HCT116 (cell line): ENCODE measurements around the gene RNF212. TPM values are rescaled to one million over a fixed set of nuclear protein-coding genes. Genes with fewer than 3 reads are reported as not detected.

Experiments
- ATAC-seq: fragments of 200-7000 bp; cut with Tn5 transposase; 2 replicates; pipeline ENCODE4 v1.9.1; 2020; ENCODE audit warnings: mild to moderate bottlenecking, moderate library complexity
- BruUV-seq: library from RNA; stranded (reverse); fragments of 400-500 nt; replicated peaks from 2 replicates; lab custom pipeline; 2021; lab: Mats Ljungman, UMichigan
- CTCF ChIA-PET: fragments of 300-600 bp; sonication (Branson Sonifier 250); formaldehyde crosslinking; loops from one replicate; lab custom pipeline; 2021; ENCODE audit warnings: antibody characterized with exemption; lab: Charles Lee
- POLR2A ChIA-PET: fragments of 300-600, 350-600 bp; sonication (Branson Sonifier 250); formaldehyde crosslinking; loops from one replicate; lab custom pipeline; 2021; ENCODE audit warnings: antibody characterized with exemption; lab: Charles Lee
- RAD21 ChIA-PET, 2 experiments: fragments of 300-600 bp; sonication (Branson Sonifier 250); formaldehyde crosslinking; loops; one replicate each; lab custom pipeline; 2023; ENCODE audit warnings: low total read pairs in 2 of 2; ENCODE audit not compliant: uncharacterized antibody in 2 of 2, unreplicated experiment in 2 of 2, low non-redundant PET in 1 of 2; lab: Charles Lee
- DNase-seq: peaks from one replicate; pipeline ENCODE4 v3.0.0-alpha.2; 2010; ENCODE audit warnings: low read depth, low spot score
- H2AFZ ChIP-seq: fragments of 200-600 bp; shearing (Covaris generic), sonication (generic); 2 replicates; pipeline ENCODE4 v1.6.1; 2017; ENCODE audit warnings: low read depth, mixed run types, mixed read lengths, antibody characterized with exemption, low read length; ENCODE audit not compliant: poor library complexity, severe bottlenecking
- H3K27ac ChIP-seq: 2 replicates; pipeline ENCODE4 v1.5.1; 2012; ENCODE audit warnings: low read depth, low read length
- H3K27me3 ChIP-seq: fragments of 200-600 bp; sonication (generic); 2 replicates; pipeline ENCODE4 v1.6.1; 2016; ENCODE audit warnings: mixed run types, low read length, mixed read lengths; ENCODE audit not compliant: insufficient read depth
- H3K36me3 ChIP-seq, 2 experiments: fragments of 200-500 bp in 1 of 2; fragments of 200-600 bp in 1 of 2; sonication (Bioruptor generic) in 1 of 2; sonication (generic) in 1 of 2; 2 replicates each; pipeline versions ENCODE4 v1.5.1 to v1.6.1; 2014 to 2016; ENCODE audit warnings: low read length in 2 of 2, inconsistent platforms in 1 of 2, mixed read lengths in 1 of 2, mixed run types in 1 of 2; ENCODE audit not compliant: insufficient read depth in 2 of 2, control insufficient read depth in 1 of 2
- H3K4me1 ChIP-seq, 2 experiments: fragments of 200-600 bp in 1 of 2; sonication (generic) in 1 of 2; 2 replicates each; pipeline versions ENCODE4 v1.5.1 to v1.6.1; 2012 to 2017; ENCODE audit warnings: low read length in 2 of 2, inconsistent platforms in 1 of 2, mild to moderate bottlenecking in 1 of 2, mixed read lengths in 1 of 2, mixed run types in 1 of 2, moderate library complexity in 1 of 2; ENCODE audit not compliant: insufficient read depth in 2 of 2, control insufficient read depth in 1 of 2
- H3K4me2 ChIP-seq: fragments of 200-600 bp; sonication (generic); 2 replicates; pipeline ENCODE4 v1.6.1; 2017; ENCODE audit warnings: mixed run types, low read length, mixed read lengths
- H3K4me3 ChIP-seq, 2 experiments: fragments of 200-600 bp in 1 of 2; sonication (generic) in 1 of 2; replicated peaks in 1 of 2; 2 replicates each; pipeline ENCODE4 v1.5.1; 2011 to 2016; ENCODE audit warnings: low read length in 2 of 2, control low read depth in 1 of 2, low read depth in 1 of 2, mild to moderate bottlenecking in 1 of 2, mixed read lengths in 1 of 2, mixed run types in 1 of 2
- H3K79me2 ChIP-seq: fragments of 200-600 bp; sonication (generic); 2 replicates; pipeline ENCODE4 v1.6.1; 2017; ENCODE audit warnings: mild to moderate bottlenecking, mixed run types, low read length, moderate library complexity, mixed read lengths; ENCODE audit not compliant: insufficient read depth
- H3K9ac ChIP-seq: fragments of 200-600 bp; sonication (generic); 2 replicates; pipeline ENCODE4 v1.6.1; 2016; ENCODE audit warnings: low read length, mixed read lengths
- H3K9me2 ChIP-seq: fragments of 200-600 bp; sonication (generic), shearing (Covaris generic); 2 replicates; pipeline ENCODE4 v1.6.1; 2017; ENCODE audit warnings: mixed run types, mild to moderate bottlenecking, moderate library complexity; ENCODE audit not compliant: insufficient read depth
- H3K9me3 ChIP-seq, 2 experiments: fragments of 200-500 bp in 1 of 2; fragments of 200-600 bp in 1 of 2; sonication (Bioruptor generic) in 1 of 2; sonication (generic) in 1 of 2; 2 replicates each; pipeline ENCODE4 v1.6.1; 2014 to 2017; ENCODE audit warnings: low read length in 2 of 2, mixed read lengths in 2 of 2, inconsistent platforms in 1 of 2, low read depth in 1 of 2, mild to moderate bottlenecking in 1 of 2, mixed run types in 1 of 2, moderate library complexity in 1 of 2; ENCODE audit not compliant: control insufficient read depth in 1 of 2, insufficient read depth in 1 of 2
- H4K20me1 ChIP-seq: fragments of 200-600 bp; sonication (generic), shearing (Covaris generic); 2 replicates; pipeline ENCODE4 v1.6.1; 2017; ENCODE audit warnings: mixed run types, mild to moderate bottlenecking, moderate library complexity; ENCODE audit not compliant: insufficient read depth
- ATF3 ChIP-seq: IDR thresholded peaks from 2 replicates; pipeline ENCODE4 v1.6.1; 2012
- CBX3 ChIP-seq: IDR thresholded peaks from 2 replicates; pipeline ENCODE4 v1.6.1; 2012; ENCODE audit warnings: low read depth
- CEBPB ChIP-seq: IDR thresholded peaks from 2 replicates; pipeline ENCODE4 v1.6.1; 2012; ENCODE audit warnings: low read depth
- CTCF ChIP-seq, 3 experiments: fragments of 200-600 bp in 1 of 3; sonication (generic) in 1 of 3; IDR thresholded peaks in 2 of 3; conservative IDR thresholded peaks in 1 of 3; 2 replicates each; pipeline ENCODE4 v1.5.1; 2012 to 2017; ENCODE audit warnings: low read depth in 2 of 3, low read length in 2 of 3, antibody characterized with exemption in 1 of 3, borderline replicate concordance in 1 of 3, control low read depth in 1 of 3, mild to moderate bottlenecking in 1 of 3, mixed read lengths in 1 of 3, mixed run types in 1 of 3, moderate library complexity in 1 of 3; ENCODE audit not compliant: insufficient read depth in 1 of 3
- EGR1 ChIP-seq: IDR thresholded peaks from 2 replicates; pipeline ENCODE4 v1.6.1; 2012; ENCODE audit warnings: low read depth
- ELF1 ChIP-seq: IDR thresholded peaks from 2 replicates; pipeline ENCODE4 v1.6.1; 2012; ENCODE audit warnings: low read depth, borderline replicate concordance
- EZH2phosphoT487 ChIP-seq: fragments of 200-600 bp; IDR thresholded peaks from 2 replicates; pipeline ENCODE4 v1.6.1; 2018; ENCODE audit warnings: antibody characterized with exemption, borderline replicate concordance
- JUND ChIP-seq: IDR thresholded peaks from 2 replicates; pipeline ENCODE4 v1.6.1; 2012
- MAX ChIP-seq: IDR thresholded peaks from 2 replicates; pipeline ENCODE4 v1.6.1; 2012
- POLR2AphosphoS5 ChIP-seq: IDR thresholded peaks from 2 replicates; pipeline ENCODE4 v1.6.1; 2011; ENCODE audit warnings: mild to moderate bottlenecking, low read depth, low read length, moderate library complexity
- SIN3A ChIP-seq: IDR thresholded peaks from 2 replicates; pipeline ENCODE4 v1.6.1; 2012; ENCODE audit warnings: low read depth
- SP1 ChIP-seq: IDR thresholded peaks from 2 replicates; pipeline ENCODE4 v1.6.1; 2012; ENCODE audit warnings: low read depth
- TCF7L2 ChIP-seq: IDR thresholded peaks from 2 replicates; pipeline ENCODE4 v1.7.0; 2011; ENCODE audit warnings: borderline replicate concordance, inconsistent platforms; ENCODE audit not compliant: insufficient read depth, insufficient read length; ENCODE audit errors: extremely low read depth
- YY1 ChIP-seq: IDR thresholded peaks from 2 replicates; pipeline ENCODE4 v1.6.1; 2011; ENCODE audit warnings: low read length, low read depth, moderate library complexity, mild to moderate bottlenecking; ENCODE audit not compliant: insufficient replicate concordance; ENCODE audit errors: extremely low read depth
- ZFX ChIP-seq: fragments of 450-650 bp; IDR thresholded peaks from 2 replicates; pipeline ENCODE4 v1.6.1; 2017
- intact Hi-C: fragments of 100-400 bp; cut with micrococcal nuclease; formaldehyde crosslinking; loops from 2 replicates; pipeline ENCODE4 v1.10.0; 2022
- total RNA-seq: library from RNA; stranded (reverse); gene quantifications from one replicate; pipeline ENCODE4 v1.2.1, GENCODE V29; 2021; ENCODE audit not compliant: unreplicated experiment
- TF ChIP-seq, protein P1 (sequence below): IDR thresholded peaks from 2 replicates; pipeline ENCODE4 v1.6.1; 2012; ENCODE audit warnings: low read depth

The RNF212 gene
- total RNA-seq, 1 experiment from 2014 or later, result not detected

GRCh38 chr4:1074077-1074476 lies 39.3 kb downstream of the RNF212 start (continued):
- TF ChIP-seq CTCF (IDR thresholded peaks at IDR 0.05 in 2 of 3, conservative IDR thresholded peaks at IDR 0.05 in 1 of 3; ENCODE audit: borderline replicate concordance in 1 of 3, insufficient read depth in 1 of 3, low read depth in 2 of 3, low read length in 2 of 3) (no peak), POLR2AphosphoS5 (no peak), CBX3 (no peak), YY1 (no peak), ZFX (no peak)
- TF ChIP-seq, protein P1, sequence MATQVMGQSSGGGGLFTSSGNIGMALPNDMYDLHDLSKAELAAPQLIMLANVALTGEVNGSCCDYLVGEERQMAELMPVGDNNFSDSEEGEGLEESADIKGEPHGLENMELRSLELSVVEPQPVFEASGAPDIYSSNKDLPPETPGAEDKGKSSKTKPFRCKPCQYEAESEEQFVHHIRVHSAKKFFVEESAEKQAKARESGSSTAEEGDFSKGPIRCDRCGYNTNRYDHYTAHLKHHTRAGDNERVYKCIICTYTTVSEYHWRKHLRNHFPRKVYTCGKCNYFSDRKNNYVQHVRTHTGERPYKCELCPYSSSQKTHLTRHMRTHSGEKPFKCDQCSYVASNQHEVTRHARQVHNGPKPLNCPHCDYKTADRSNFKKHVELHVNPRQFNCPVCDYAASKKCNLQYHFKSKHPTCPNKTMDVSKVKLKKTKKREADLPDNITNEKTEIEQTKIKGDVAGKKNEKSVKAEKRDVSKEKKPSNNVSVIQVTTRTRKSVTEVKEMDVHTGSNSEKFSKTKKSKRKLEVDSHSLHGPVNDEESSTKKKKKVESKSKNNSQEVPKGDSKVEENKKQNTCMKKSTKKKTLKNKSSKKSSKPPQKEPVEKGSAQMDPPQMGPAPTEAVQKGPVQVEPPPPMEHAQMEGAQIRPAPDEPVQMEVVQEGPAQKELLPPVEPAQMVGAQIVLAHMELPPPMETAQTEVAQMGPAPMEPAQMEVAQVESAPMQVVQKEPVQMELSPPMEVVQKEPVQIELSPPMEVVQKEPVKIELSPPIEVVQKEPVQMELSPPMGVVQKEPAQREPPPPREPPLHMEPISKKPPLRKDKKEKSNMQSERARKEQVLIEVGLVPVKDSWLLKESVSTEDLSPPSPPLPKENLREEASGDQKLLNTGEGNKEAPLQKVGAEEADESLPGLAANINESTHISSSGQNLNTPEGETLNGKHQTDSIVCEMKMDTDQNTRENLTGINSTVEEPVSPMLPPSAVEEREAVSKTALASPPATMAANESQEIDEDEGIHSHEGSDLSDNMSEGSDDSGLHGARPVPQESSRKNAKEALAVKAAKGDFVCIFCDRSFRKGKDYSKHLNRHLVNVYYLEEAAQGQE, result no peak

DNA sequence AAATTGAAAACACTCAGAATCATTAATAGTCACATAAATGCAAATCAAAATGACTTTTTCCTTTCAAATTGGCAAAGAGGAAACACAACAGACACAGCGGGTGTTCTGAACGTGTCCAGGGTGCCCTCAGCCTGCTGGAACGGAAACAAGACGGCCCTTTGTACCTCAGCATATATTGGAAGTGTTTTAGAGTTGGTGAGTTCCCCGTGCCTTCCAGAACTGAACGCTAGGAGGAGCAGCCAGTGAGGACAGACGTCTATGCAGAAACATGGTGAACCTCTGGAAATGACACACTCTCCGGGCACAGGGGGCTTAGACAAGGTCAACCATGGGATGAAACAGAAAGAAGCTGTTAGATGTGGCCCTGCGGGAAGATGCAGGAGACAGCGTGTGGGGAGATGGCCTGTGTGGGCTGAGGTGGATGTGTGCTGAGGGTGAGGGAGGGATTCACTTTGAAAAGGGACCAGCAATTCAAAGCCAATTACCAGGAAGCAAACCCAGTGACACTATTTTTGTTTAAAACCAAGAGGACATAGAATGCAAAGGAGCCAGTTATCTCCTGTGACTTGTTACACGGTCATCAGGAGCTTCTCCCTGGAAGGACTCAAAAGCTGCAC lies 40.4 kb downstream of the RNF212 start:
- DNase-seq (peak; percentile 71), ATAC-seq (peak; percentile 99)
- Histone ChIP-seq H2AFZ (peak overlapping the region; percentile 87), H3K79me2 (no peaks in the 10 kb centered on the region), H3K4me2 (peak overlapping the region; percentile 49), H3K9me3 (no peaks in the 10 kb centered on the region), H3K36me3 (no peaks in the 10 kb centered on the region), H3K4me3 (no peak overlapping the region), H3K27ac (no peak overlapping the region), H4K20me1 (no peaks in the 10 kb centered on the region), H3K27me3 (no peaks in the 10 kb centered on the region), H3K9ac (no peak overlapping the region), H3K9me2 (no peaks in the 10 kb centered on the region), H3K4me1 (peaks cover 3 to 11% of the 10 kb centered on the region in 2 experiments; a peak in 3 of 4 replicates)
- intact Hi-C loops, result loop anchor here (2.0 kb wide), 1 partner anchor 196 kb away; no protein-coding TSS in a partner anchor
- ChIA-PET CTCF (interaction anchor here (0.9 kb wide), 1 partner anchor 22 kb away, joined by 3 read pairs; no protein-coding TSS in a partner anchor), POLR2A (no interaction called here), RAD21 (no interaction called here)
- no TSS peak for BruUV-seq
- TF ChIP-seq CBX3 (peak; percentile 64; the same call in 1 of the 2 replicates), ATF3 (no peak), SP1 (peak; percentile 30; the same call in 1 of the 2 replicates), YY1 (peak; percentile 69), MAX (no peak), SIN3A (no peak), ELF1 (no peak), JUND (no peak), CTCF (IDR thresholded peaks at IDR 0.05 in 2 of 3, conservative IDR thresholded peaks at IDR 0.05 in 1 of 3; ENCODE audit: borderline replicate concordance in 1 of 3, insufficient read depth in 1 of 3, low read depth in 2 of 3, low read length in 2 of 3) (peak; percentile 60 to 85 (median 73); a peak in 5 of 6 replicates), EZH2phosphoT487 (no peak), EGR1 (no peak), TCF7L2 (peak; percentile 78), CEBPB (no peak)
